MM.1S (cell line): ENCODE measurements around the gene ZP2.

Experiments used
- DNase-seq: peaks from one replicate; pipeline ENCODE4 v3.0.0-alpha.2; 2015
- H2AFZ ChIP-seq: fragments of 300-600 bp; sonication (generic); 2 replicates; pipeline ENCODE4 v1.6.0; 2016; ENCODE audit warnings: antibody characterized with exemption, low read length
- H3F3A ChIP-seq: fragments of 300-600 bp; sonication (generic); 2 replicates; pipeline ENCODE4 v1.6.1; 2016; ENCODE audit warnings: mild to moderate bottlenecking, antibody characterized with exemption, low read length, moderate library complexity, mixed read lengths; ENCODE audit not compliant: insufficient read depth
- H3K27ac ChIP-seq: fragments of 300-600 bp; sonication (generic); 2 replicates; pipeline ENCODE4 v1.5.1; 2016; ENCODE audit warnings: mild to moderate bottlenecking, low read length
- H3K27me3 ChIP-seq: fragments of 300-600 bp; sonication (generic); replicated peaks from 2 replicates; pipeline ENCODE4 v1.6.0; 2016; ENCODE audit warnings: low read length; ENCODE audit not compliant: insufficient read depth
- H3K36me3 ChIP-seq: fragments of 300-600 bp; sonication (generic); replicated peaks from 2 replicates; pipeline ENCODE4 v1.6.1; 2016; ENCODE audit warnings: mild to moderate bottlenecking, low read length, mixed read lengths; ENCODE audit not compliant: insufficient read depth
- H3K4me1 ChIP-seq: fragments of 300-600 bp; sonication (generic); 2 replicates; pipeline ENCODE4 v1.6.1; 2016; ENCODE audit warnings: low read length, mixed read lengths
- H3K4me2 ChIP-seq: fragments of 300-600 bp; sonication (generic); 2 replicates; pipeline ENCODE4 v1.6.0; 2016; ENCODE audit warnings: low read depth, low read length
- H3K4me3 ChIP-seq: fragments of 300-600 bp; sonication (generic); 2 replicates; pipeline ENCODE4 v1.5.1; 2016; ENCODE audit warnings: low read length, mixed read lengths
- H3K79me2 ChIP-seq: fragments of 300-600 bp; sonication (generic); 2 replicates; pipeline ENCODE4 v1.6.1; 2016; ENCODE audit warnings: mixed run types, low read length, mixed read lengths
- H3K9ac ChIP-seq: fragments of 300-600 bp; sonication (generic); 2 replicates; pipeline ENCODE4 v1.6.1; 2016; ENCODE audit warnings: low read length, mixed read lengths
- H3K9me2 ChIP-seq: fragments of 300-600 bp; sonication (generic); replicated peaks from 2 replicates; pipeline ENCODE4 v1.6.1; 2016; ENCODE audit warnings: mild to moderate bottlenecking, low read length, mixed read lengths; ENCODE audit not compliant: insufficient read depth
- H3K9me3 ChIP-seq: fragments of 300-600 bp; sonication (generic); replicated peaks from 2 replicates; pipeline ENCODE4 v1.6.1; 2016; ENCODE audit warnings: mild to moderate bottlenecking, low read length, mixed read lengths; ENCODE audit not compliant: insufficient read depth
- H4K20me1 ChIP-seq: fragments of 300-600 bp; sonication (generic); 2 replicates; pipeline ENCODE4 v1.6.1; 2016; ENCODE audit warnings: mild to moderate bottlenecking, low read length, moderate library complexity, mixed read lengths; ENCODE audit not compliant: insufficient read depth
- EZH2 ChIP-seq: fragments of 300-600 bp; sonication (generic); optimal IDR thresholded peaks from 2 replicates; pipeline ENCODE3; 2017; ENCODE audit warnings: low read depth, mild to moderate bottlenecking, antibody characterized with exemption, low read length, mixed read lengths
- EZH2phosphoT487 ChIP-seq: fragments of 300-600 bp; sonication (generic); IDR thresholded peaks from 2 replicates; pipeline ENCODE4 v1.6.1; 2018; ENCODE audit warnings: antibody characterized with exemption, low read length
- TF ChIP-seq, protein P1 (sequence below): fragments of 300-600 bp; sonication (generic); IDR thresholded peaks from 2 replicates; pipeline ENCODE4 v1.5.1; 2016; ENCODE audit warnings: antibody characterized with exemption, low read length, mixed read lengths

Gene ZP2

DNA sequence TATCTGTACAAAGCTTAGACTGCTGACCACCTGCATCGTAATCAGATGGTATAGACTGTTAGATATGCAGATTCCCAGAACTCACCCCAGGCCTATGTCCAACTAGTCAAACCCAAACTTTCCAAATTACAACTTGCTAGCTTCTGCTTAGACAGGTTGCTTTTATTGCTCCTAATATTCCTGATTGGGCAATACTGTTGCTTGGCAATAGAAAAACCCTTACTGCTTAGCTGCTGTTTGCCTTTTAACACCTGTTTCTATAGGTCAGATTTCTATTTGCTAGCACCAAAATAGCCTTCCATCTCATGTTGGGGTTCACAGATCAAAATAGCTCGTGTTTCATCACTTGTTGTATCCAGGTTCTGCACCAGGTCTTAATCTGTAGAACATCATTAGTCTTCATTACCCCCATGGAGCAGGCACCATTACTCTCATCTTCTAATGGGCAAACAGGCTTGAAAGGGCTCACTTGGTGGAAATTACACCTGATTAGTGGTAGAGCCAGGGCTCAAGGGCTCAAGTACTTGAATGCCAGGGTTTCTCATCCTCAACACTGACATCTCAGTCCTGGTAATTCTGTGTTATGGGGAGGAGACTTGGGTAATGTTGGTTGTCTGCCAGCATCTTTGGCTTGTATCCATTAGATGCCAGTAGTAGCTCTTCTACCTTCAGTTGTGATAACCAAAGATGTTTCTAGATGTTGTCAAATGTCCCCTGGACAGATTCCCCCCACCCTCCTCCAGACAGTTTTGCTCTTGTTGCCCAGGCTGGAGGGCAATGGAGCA lies 2.7 kb downstream of the ZP2 start:
- Histone ChIP-seq H3K9me3 (no peaks in the 10 kb centered on the region), H4K20me1 (no peaks in the 10 kb centered on the region), H3K9me2 (no peaks in the 10 kb centered on the region), H3K36me3 (no peaks in the 10 kb centered on the region), H2AFZ (no peak overlapping the region), H3K9ac (no peak overlapping the region), H3K27ac (no peak overlapping the region), H3K4me1 (no peaks in the 10 kb centered on the region), H3K27me3 (no peaks in the 10 kb centered on the region), H3K4me2 (no peak overlapping the region), H3F3A (no peaks in the 10 kb centered on the region), H3K4me3 (no peak overlapping the region), H3K79me2 (no peaks in the 10 kb centered on the region)
- no peak for DNase-seq
- TF ChIP-seq EZH2 = no peak
- TF ChIP-seq, protein P1, sequence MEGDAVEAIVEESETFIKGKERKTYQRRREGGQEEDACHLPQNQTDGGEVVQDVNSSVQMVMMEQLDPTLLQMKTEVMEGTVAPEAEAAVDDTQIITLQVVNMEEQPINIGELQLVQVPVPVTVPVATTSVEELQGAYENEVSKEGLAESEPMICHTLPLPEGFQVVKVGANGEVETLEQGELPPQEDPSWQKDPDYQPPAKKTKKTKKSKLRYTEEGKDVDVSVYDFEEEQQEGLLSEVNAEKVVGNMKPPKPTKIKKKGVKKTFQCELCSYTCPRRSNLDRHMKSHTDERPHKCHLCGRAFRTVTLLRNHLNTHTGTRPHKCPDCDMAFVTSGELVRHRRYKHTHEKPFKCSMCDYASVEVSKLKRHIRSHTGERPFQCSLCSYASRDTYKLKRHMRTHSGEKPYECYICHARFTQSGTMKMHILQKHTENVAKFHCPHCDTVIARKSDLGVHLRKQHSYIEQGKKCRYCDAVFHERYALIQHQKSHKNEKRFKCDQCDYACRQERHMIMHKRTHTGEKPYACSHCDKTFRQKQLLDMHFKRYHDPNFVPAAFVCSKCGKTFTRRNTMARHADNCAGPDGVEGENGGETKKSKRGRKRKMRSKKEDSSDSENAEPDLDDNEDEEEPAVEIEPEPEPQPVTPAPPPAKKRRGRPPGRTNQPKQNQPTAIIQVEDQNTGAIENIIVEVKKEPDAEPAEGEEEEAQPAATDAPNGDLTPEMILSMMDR = no peak
- no peak for TF ChIP-seq EZH2phosphoT487

DNA sequence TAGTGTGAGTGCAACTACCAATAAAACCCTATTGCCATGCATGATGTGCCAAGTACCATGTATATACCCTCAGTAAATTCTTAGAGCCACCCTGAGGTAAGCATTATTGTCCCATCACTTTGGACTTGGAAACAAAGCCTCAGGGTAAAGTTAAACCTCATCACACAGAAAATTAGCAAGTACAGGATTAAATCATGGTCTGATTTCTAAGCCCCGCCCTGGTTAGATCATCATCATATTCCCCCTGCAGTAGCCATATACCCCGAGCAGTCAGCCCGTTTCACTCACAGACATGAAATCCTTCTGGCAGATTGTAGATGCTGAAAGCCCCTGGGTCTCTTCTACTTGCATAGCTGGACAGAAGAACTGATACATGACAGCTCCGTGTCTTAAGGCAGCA lies 4.8 kb downstream of the ZP2 start:
- H3K9me2 ChIP-seq = no peaks in the 10 kb centered on the region
- no peak overlapping the region for H3K4me3 ChIP-seq
- no peak for TF ChIP-seq EZH2phosphoT487
- H2AFZ ChIP-seq = no peak overlapping the region
- H4K20me1 ChIP-seq = no peaks in the 10 kb centered on the region
- H3K9me3 ChIP-seq = no peaks in the 10 kb centered on the region
- H3K9ac ChIP-seq = no peak overlapping the region
- no peak for DNase-seq
- H3F3A ChIP-seq = no peaks in the 10 kb centered on the region
- H3K4me2 ChIP-seq = no peak overlapping the region
- H3K36me3 ChIP-seq = no peaks in the 10 kb centered on the region
- no peak overlapping the region for H3K27ac ChIP-seq
- H3K27me3 ChIP-seq = no peaks in the 10 kb centered on the region
- no peaks in the 10 kb centered on the region for H3K4me1 ChIP-seq
- no peaks in the 10 kb centered on the region for H3K79me2 ChIP-seq

DNA sequence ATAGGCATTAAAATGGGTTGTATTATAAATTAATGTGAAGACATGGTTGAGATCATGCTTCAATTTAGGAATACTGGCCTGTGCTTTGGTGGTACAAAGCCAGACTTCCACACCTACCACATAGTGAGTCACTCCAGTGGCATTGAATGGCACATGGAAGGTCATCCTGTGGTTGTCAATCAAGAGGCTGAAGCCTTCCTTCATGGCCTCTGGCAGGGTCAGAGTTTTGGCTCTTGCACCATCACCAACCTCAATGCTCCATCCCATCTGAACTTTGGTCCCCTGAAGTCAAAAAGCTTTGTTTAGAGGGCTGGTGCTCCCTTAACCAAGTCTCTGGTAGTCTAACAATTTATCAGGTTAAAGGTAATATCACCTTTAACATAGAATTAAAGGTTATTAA lies 6.1 kb downstream of the ZP2 start:
- Histone ChIP-seq H3K27me3 (no peaks in the 10 kb centered on the region), H3K36me3 (no peaks in the 10 kb centered on the region), H3K79me2 (no peaks in the 10 kb centered on the region), H3K4me1 (no peaks in the 10 kb centered on the region), H4K20me1 (no peaks in the 10 kb centered on the region), H3K4me2 (no peak overlapping the region), H3K9ac (no peak overlapping the region), H3F3A (no peaks in the 10 kb centered on the region), H3K4me3 (no peak overlapping the region), H3K27ac (no peak overlapping the region), H3K9me3 (no peaks in the 10 kb centered on the region), H3K9me2 (no peaks in the 10 kb centered on the region), H2AFZ (no peak overlapping the region)
- no peak for DNase-seq
- TF ChIP-seq EZH2 = no peak
- TF ChIP-seq, protein P1 = no peak
- TF ChIP-seq EZH2phosphoT487 = no peak

DNA sequence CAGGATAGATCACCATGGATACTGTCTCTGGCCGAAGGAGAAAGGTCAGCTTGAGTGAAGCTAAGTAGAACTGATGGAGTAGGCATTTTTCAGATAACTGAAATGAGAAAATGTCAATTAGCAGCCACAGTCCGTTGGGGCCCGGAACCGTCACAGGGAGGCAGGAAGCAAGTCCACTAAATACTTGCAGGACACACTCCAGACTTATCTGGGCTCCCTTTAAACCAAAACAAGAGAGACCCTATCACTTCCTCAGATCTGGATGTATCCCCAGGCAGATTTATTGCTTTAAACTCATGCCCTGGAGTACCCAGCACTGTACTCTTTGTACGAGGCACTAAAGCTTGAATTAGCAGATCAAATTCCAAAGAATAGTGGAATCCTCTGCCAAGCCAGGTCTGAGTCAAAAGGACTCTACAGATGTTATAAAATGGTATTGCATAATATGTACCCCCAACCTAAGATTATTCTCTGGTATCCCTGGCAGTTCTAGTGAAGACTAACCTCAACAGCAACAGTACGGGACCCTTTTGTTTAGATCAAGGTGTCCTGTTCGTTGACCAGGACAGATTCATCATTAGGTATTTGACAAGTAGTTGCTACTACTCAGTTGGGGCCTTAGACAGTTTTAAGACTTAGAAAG lies 8.1 kb downstream of the ZP2 start:
- Histone ChIP-seq H3K79me2 (no peaks in the 10 kb centered on the region), H3K27me3 (no peaks in the 10 kb centered on the region), H3F3A (no peaks in the 10 kb centered on the region)

More for the DNA sequence above, 8.1 kb downstream of the ZP2 start:
- DNase-seq = no peak
- Histone ChIP-seq H3K27ac (no peak overlapping the region), H3K4me1 (no peaks in the 10 kb centered on the region), H3K4me3 (no peak overlapping the region), H4K20me1 (no peaks in the 10 kb centered on the region), H3K36me3 (no peaks in the 10 kb centered on the region), H3K9me3 (no peaks in the 10 kb centered on the region), H3K4me2 (no peak overlapping the region), H2AFZ (no peak overlapping the region), H3K9me2 (no peaks in the 10 kb centered on the region), H3K9ac (no peak overlapping the region)
- TF ChIP-seq EZH2phosphoT487 = no peak
- no peak for TF ChIP-seq EZH2
- TF ChIP-seq, protein P1 = no peak
